ENCODE measurements around the gene SNX10.

GRCh38 chr7:26250239-26250638, 41.4 kb upstream of the SNX10 start:
- TF ChIP-seq CTCF (IDR thresholded peaks at IDR 0.05) (no peak), POLR2A (IDR thresholded peaks at IDR 0.05) (no peak)
